Upper lobe of left lung (tissue), 6 donors: ENCODE measurements around the gene KRTDAP. TPM values are rescaled to one million over a fixed set of nuclear protein-coding genes. Genes with fewer than 3 reads are reported as not detected.

Experiments
- ATAC-seq, 2 donors: fragments of 200-7000 bp; cut with Tn5 transposase; one replicate each; pipeline ENCODE4 v1.9.1; 2022; ENCODE audit warnings: mild to moderate bottlenecking in 2 of 2, moderate library complexity in 2 of 2; ENCODE audit not compliant: low FRiP score in 2 of 2
- DNase-seq, 2 donors: peaks; one replicate each; pipeline ENCODE4 v3.0.0-alpha.2; 2019 to 2020
- H3K27ac ChIP-seq, 4 donors: fragments of 200-600 bp; sonication (generic); one replicate each; pipeline ENCODE4 v1.5.1; 2016 to 2019
- H3K27me3 ChIP-seq, 4 donors: fragments of 200-600 bp; sonication (generic); one replicate each; pipeline ENCODE4 v1.5.1; 2017 to 2019
- H3K36me3 ChIP-seq, 4 donors: fragments of 200-600 bp; sonication (generic); one replicate each; pipeline ENCODE4 v1.5.1; 2016 to 2019
- H3K4me1 ChIP-seq, 4 donors: fragments of 200-600 bp; sonication (generic); one replicate each; pipeline ENCODE4 v1.5.1; 2018 to 2019
- H3K4me3 ChIP-seq, 4 donors: fragments of 200-600 bp; sonication (generic); one replicate each; pipeline ENCODE4 v1.5.1; 2017 to 2019; ENCODE audit warnings: mild to moderate bottlenecking in 2 of 4, moderate library complexity in 1 of 4
- H3K9me3 ChIP-seq, 4 donors: fragments of 200-600 bp; sonication (generic); one replicate each; pipeline ENCODE4 v1.5.1; 2018 to 2019
- EP300 ChIP-seq, 4 donors: sonication (generic); formaldehyde crosslinking; IDR thresholded peaks; one replicate each; pipeline ENCODE4 v1.5.1; 2017; ENCODE audit warnings: antibody characterized with exemption in 4 of 4, control low read depth in 2 of 4
- POLR2A ChIP-seq, 4 donors: fragments of 450-650 bp; IDR thresholded peaks; one replicate each; pipeline ENCODE4 v1.5.1; 2016 to 2017; ENCODE audit warnings: antibody characterized with exemption in 4 of 4, mild to moderate bottlenecking in 2 of 4
- POLR2AphosphoS5 ChIP-seq, 2 donors: sonication (generic); formaldehyde crosslinking; IDR thresholded peaks; one replicate each; pipeline ENCODE4 v1.5.1; 2017; ENCODE audit warnings: antibody characterized with exemption in 2 of 2
- WGBS, 2 donors: methylation state at CpG; one replicate each; pipeline ENCODE4 v1.1.5; 2017 to 2018; 5-methylcytosine and 5-hydroxymethylcytosine counted together
- total RNA-seq, 6 donors: library from RNA; depleted of rRNA in 4 of 6; stranded (reverse); fragments of >200 nt in 4 of 6; gene quantifications; one replicate each; pipeline versions ENCODE4 v1.1.0 to v1.2.1, GENCODE V29; 2016 to 2021
- TF ChIP-seq, protein P1 (sequence below), 6 experiments: fragments of 450-650 bp in 4 of 6; fragments of 200-600 bp in 2 of 6; sonication (generic) in 2 of 6; IDR thresholded peaks; one replicate each; pipeline ENCODE4 v1.5.1; 2016 to 2019; ENCODE audit warnings: antibody characterized with exemption in 6 of 6
- donor health status: DM: no; HTN: no; CAD: no; lungs with moderate emphysema.
- donor health status: DM: no; HTN: yes; CAD: no; lungs with severe emphysema.

KRTDAP gene
- total RNA-seq, 6 donors from 2014 or later = 0.61 TPM; not detected in 5

DNA sequence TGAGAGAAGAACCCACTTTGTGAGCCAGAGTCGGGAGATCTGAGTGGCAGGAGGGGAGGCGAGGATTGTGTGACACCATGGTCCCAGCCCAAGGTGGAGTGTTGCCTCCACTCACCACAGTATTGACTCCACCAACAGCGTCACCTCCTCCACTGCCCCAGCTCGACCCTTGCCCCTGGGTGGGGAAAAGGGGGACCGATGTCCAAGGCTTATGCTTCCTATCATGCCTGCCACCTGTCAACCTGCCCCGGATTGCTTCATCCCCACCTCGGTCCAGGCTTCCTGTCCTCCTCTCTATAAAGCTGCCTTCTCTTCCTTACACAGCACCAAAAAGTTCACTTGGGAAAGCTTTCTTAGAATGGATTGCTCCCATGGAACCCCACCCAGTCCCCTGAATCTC, 15.7 kb upstream of the KRTDAP start:
- Histone ChIP-seq H3K36me3 (no peaks in the 10 kb centered on the region), H3K9me3 (no peaks in the 10 kb centered on the region), H3K27ac (no peak overlapping the region), H3K27me3 (no peaks in the 10 kb centered on the region), H3K4me3 (no peak overlapping the region), H3K4me1 (peaks cover 7 to 17% (median 11%) of the 10 kb centered on the region in 4 donors)
- DNase-seq = no peak
- ATAC-seq = no peak
- WGBS, 2 donors = 77 to 78% methylated on average over 7 of the region's 7 CpGs
- TF ChIP-seq, protein P1, sequence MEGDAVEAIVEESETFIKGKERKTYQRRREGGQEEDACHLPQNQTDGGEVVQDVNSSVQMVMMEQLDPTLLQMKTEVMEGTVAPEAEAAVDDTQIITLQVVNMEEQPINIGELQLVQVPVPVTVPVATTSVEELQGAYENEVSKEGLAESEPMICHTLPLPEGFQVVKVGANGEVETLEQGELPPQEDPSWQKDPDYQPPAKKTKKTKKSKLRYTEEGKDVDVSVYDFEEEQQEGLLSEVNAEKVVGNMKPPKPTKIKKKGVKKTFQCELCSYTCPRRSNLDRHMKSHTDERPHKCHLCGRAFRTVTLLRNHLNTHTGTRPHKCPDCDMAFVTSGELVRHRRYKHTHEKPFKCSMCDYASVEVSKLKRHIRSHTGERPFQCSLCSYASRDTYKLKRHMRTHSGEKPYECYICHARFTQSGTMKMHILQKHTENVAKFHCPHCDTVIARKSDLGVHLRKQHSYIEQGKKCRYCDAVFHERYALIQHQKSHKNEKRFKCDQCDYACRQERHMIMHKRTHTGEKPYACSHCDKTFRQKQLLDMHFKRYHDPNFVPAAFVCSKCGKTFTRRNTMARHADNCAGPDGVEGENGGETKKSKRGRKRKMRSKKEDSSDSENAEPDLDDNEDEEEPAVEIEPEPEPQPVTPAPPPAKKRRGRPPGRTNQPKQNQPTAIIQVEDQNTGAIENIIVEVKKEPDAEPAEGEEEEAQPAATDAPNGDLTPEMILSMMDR (IDR thresholded peaks at IDR 0.05) = no peak
- no peak for TF ChIP-seq POLR2AphosphoS5 (IDR thresholded peaks at IDR 0.05)
- TF ChIP-seq EP300 (IDR thresholded peaks at IDR 0.05) = no peak
- TF ChIP-seq POLR2A (IDR thresholded peaks at IDR 0.05) = no peak

DNA sequence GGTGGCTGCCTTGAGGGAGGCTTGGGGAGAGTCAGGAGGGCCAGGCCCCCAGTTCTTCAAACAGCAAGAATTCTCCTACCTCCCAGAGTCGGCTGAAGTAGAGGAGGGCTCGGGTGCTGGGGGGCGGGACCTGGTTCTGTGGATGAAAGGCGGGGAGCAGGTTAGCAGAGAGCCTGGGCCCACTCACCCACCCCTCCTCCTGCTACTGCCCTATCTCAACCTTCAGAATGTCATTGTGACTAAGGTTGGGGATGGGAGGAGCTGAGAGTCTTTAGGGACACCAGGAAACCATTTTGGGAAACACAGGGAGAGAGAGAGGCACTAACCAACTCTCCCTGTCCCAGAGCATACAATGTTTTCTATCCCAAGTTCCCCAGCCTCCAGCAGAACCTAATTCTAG, 12.5 kb upstream of the KRTDAP start:
- H3K27me3 ChIP-seq = no peaks in the 10 kb centered on the region
- H3K4me1 ChIP-seq = no peaks in the 10 kb centered on the region
- ATAC-seq = no peak
- peaks cover 0 to 2% (median 0%) of the 10 kb centered on the region in 4 donors for H3K36me3 ChIP-seq
- 83 to 90% methylated on average over 4 of the region's 4 CpGs for WGBS, 2 donors
- H3K4me3 ChIP-seq = no peak overlapping the region
- TF ChIP-seq POLR2AphosphoS5 (IDR thresholded peaks at IDR 0.05) (no peak), POLR2A (IDR thresholded peaks at IDR 0.05) (no peak), EP300 (IDR thresholded peaks at IDR 0.05) (no peak)
- TF ChIP-seq, protein P1 (IDR thresholded peaks at IDR 0.05) = no peak
- no peaks in the 10 kb centered on the region for H3K9me3 ChIP-seq
- H3K27ac ChIP-seq = no peak overlapping the region
- DNase-seq = no peak

DNA sequence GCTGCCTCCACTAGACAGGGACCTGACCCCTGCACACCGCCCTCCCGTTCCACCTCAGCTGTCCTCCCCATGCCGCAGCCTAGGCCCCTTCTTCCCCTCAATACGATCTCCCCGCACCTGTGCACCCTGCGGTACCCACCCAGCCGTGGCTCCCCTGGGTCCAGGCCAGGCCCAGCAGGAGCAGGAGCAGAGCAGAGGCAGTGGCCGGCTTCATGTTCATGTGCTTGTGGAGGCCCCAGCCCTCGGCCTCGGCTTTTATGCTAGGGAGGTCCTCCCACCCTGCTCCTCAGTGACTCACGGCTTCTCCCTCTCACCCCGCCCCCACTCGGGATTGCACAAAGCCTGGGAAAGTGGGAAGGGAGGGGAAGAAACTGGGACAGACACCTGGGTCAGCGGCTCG, 11.4 kb upstream of the KRTDAP start:
- ATAC-seq = no peak
- WGBS, 2 donors = 81 to 86% methylated on average over 10 to 15 of the region's 15 CpGs
- TF ChIP-seq POLR2AphosphoS5 (IDR thresholded peaks at IDR 0.05) (no peak), EP300 (IDR thresholded peaks at IDR 0.05) (no peak), POLR2A (IDR thresholded peaks at IDR 0.05) (no peak)
- TF ChIP-seq, protein P1 (IDR thresholded peaks at IDR 0.05) = no peak
- Histone ChIP-seq H3K36me3 (peaks cover 0 to 2% (median 0%) of the 10 kb centered on the region in 4 donors), H3K27me3 (no peaks in the 10 kb centered on the region), H3K4me3 (no peak overlapping the region), H3K27ac (no peak overlapping the region), H3K4me1 (no peaks in the 10 kb centered on the region), H3K9me3 (no peaks in the 10 kb centered on the region)
- DNase-seq = peak in 1 of 2 donors; percentile 72

DNA sequence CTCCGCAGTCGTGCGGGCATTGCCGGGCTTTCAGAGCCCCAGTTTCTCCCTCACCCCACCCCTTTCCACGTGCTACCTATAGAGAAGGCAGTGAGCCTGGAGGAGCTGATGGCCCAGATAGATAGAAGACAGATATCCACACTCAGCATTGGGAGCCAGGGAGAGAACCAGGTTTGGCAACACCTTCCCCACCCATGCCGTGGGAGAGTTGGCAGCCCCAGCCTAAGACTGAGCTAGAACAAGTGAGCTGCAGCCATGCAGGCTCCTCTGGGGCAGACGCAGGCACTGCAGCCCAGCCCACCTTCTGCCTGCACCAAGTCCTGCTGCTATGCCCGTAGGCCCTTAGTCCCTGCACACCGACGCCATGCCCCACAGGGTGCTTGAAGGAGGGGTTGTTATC, 10.3 kb upstream of the KRTDAP start:
- ATAC-seq (no peak), DNase-seq (no peak)
- Histone ChIP-seq H3K4me3 (no peak overlapping the region), H3K4me1 (peaks cover 0 to 2% (median under 1%) of the 10 kb centered on the region in 4 donors), H3K9me3 (no peaks in the 10 kb centered on the region), H3K27me3 (no peaks in the 10 kb centered on the region), H3K36me3 (peaks cover 0 to 2% (median 0%) of the 10 kb centered on the region in 4 donors), H3K27ac (no peak overlapping the region)
- no peak for TF ChIP-seq POLR2AphosphoS5 (IDR thresholded peaks at IDR 0.05)
- TF ChIP-seq, protein P1 (IDR thresholded peaks at IDR 0.05) = no peak
- TF ChIP-seq POLR2A (IDR thresholded peaks at IDR 0.05) = no peak
- TF ChIP-seq EP300 (IDR thresholded peaks at IDR 0.05) = no peak
- WGBS, 2 donors = 75 to 92% methylated on average over 2 to 10 of the region's 10 CpGs

DNA sequence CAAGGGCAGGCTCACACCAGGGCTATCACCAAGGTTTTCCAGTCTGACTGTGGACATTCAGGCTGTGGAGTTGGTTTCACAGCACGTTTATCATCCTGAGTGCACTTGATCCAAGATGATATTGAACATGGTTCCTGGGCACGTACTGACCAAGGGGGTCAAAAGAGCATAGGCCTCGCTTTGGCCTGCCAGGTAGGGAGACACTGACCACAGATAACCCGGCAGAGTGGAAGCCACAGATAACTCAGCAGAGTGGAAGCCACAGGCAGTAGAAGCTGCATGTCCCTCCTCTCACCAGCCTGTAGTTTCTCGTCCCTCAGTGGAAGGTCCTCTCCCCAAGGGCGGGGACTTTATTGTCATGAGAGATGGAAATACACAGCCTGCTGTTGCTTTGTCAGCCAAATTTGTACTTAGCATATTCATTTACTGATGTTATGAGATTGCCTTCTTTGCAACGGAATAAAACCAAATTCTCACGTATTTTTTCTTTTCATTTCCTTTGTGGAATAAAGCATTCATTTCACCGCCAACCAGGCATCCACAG, 8.8 kb upstream of the KRTDAP start:
- H3K4me3 ChIP-seq = no peak overlapping the region
- H3K4me1 ChIP-seq = peaks cover 5 to 8% (median 6%) of the 10 kb centered on the region in 4 donors
- WGBS, 2 donors = 72 to 87% methylated on average over 8 to 9 of the region's 9 CpGs
- peaks cover 0 to 2% (median 0%) of the 10 kb centered on the region in 4 donors for H3K36me3 ChIP-seq
- H3K9me3 ChIP-seq = no peaks in the 10 kb centered on the region
- H3K27ac ChIP-seq = no peak overlapping the region
- DNase-seq (no peak), ATAC-seq (no peak)
- H3K27me3 ChIP-seq = no peaks in the 10 kb centered on the region
- no peak for TF ChIP-seq POLR2AphosphoS5 (IDR thresholded peaks at IDR 0.05)
- TF ChIP-seq, protein P1 (IDR thresholded peaks at IDR 0.05) = no peak
- no peak for TF ChIP-seq POLR2A (IDR thresholded peaks at IDR 0.05)
- no peak for TF ChIP-seq EP300 (IDR thresholded peaks at IDR 0.05)
